Measurements from ENCODE around the gene FOXL1.
"Not testable (repeated sequence)": the region's sequence is repeated elsewhere in the genome, so short reads cannot be mapped to it uniquely, and the experiment has no call there.

FOXL1 gene

DNA sequence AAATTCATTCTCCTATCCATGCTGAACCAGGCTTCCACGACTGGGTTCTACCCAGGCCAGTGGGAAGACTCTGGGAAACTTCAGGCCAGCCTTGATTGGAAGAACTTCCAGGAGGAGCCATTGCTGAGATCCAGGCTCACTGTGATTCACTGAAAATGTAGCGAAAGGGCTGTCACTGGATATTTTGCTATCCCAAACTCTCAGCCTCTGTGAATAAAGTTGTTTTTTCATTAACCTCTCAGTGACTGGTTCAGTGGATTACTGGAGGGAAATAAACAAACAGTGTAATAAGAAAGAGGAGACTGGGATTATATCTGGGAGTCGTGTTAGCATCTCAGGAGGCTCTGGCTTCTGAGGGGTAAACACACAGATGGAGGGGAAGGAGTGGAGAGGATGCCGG lies 3.1 kb downstream of the FOXL1 start:
- DNase-seq: no peak

GRCh38 chr16:86584071-86584685 lies 5.8 kb downstream of the FOXL1 start:
- DNase-seq: no peak

DNA sequence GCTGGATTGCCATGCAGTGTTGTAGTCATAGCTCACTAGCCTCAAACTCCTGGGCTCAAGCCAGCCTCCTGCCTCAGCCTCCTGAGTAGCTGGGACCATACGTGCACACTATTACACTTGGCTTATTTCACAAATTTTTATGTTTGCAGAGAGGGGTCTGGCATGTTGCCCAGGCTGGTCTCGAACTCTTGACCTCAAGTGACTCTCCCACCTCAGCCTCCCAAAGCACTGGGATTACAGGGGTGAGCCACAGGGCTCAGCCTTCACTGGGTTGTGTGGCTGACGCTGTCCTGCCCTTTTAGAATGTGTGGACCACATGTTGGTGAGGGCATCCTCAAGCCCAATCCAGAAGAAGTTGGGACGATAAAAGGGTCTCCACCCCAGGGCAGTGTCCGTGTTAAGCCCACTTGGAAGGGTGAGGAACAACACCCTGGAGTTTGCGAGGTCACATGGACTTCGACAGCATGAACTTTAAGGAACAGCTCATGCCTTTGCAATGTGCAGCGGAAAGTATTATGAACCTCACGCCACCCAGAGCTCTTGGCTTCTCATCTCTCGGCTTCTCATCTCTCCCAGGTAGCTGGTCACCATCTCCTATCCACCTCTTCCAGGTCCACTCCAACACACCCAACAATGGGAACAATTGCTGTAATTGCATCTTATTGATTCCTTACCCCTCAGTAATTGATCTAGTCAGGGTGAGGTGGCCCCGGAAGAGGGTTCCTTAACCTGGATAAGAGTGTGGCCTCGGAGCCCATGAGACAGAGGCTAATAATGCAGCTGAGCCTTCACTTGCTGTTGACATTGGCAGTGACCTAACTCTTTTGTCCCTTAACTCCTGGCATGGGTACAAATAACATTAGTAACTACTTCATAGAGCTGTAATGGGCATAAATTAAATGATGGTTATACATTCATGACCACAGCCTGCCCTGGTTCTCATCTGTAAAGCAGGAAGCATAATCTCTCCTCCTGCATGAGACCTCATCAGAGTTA lies 6.7 kb downstream of the FOXL1 start:
- DNase-seq: peak; percentile 47

- DNase-seq: no peak
These were observed 7.7 kb downstream of the FOXL1 start for GRCh38 chr16:86585821-86586611.

DNA sequence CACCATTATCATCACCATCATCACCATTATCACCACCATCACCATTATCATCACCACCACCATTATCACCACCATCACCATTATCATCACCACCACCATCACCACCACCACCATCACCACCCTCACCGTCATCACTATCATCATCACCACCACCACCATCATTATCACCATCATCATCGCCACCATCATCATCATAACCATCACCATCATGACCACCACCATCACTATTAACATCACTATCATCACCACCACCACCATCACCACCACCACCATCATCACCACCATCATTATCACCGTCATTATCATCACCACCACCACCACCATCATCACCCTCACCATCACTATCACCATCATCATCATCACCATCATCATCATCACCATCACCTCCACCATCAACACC lies 9.1 kb downstream of the FOXL1 start:
- no peak for DNase-seq

DNA sequence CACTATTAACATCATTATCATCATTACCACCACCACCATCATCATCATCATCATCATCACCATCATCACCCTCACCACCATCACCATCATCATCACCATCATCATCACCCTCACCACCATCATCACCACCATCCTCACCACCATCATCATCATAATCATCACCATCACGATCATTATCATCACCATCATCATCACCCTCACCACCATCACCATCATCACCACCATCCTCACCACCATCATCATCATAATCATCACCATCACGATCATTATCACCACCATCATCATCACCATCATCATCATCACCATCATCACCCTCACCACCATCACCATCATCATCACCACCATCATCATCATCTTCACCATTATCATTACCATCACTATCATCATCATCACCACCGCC lies 9.6 kb downstream of the FOXL1 start:
- not testable (repeated sequence) for DNase-seq

- DNase-seq: no peak
These were observed 12.3 kb downstream of the FOXL1 start for GRCh38 chr16:86590501-86591144.

GRCh38 chr16:86591270-86591669 lies 12.9 kb downstream of the FOXL1 start:
- DNase-seq: no peak

DNA sequence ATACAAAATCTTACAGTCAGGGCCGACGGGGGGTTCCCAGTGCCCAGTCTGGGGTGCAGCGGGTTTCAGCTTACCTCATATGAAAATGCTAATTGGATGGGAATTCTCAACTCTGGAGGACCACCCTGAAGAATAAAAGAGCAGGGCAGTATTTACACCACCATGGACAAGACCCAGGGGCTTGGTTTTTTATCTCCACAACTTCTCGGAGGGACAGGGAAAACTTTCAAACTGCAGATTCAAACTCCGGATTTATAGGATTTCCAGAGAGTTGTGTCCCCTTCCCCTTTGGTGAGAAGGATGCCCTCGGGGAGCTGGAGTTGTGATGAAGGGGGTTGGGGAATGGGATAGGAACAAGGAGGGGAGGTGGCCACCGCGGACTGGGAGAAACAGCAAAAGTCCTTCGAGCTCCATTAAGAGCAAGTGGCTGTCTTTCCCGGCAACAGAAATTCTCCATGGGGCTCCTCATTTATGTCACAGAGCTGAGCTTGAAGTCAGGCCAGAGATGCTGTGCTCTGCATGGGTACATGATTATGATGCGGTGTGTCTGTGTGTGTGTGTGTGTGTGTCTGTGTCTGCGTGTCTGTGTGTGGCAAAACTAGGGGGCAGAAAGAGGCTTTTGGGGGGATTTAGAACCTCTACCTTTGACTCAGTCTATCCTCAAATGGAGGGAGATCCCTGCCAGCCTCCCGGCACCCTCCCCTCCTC lies 15.7 kb downstream of the FOXL1 start:
- DNase-seq: no peak

DNA sequence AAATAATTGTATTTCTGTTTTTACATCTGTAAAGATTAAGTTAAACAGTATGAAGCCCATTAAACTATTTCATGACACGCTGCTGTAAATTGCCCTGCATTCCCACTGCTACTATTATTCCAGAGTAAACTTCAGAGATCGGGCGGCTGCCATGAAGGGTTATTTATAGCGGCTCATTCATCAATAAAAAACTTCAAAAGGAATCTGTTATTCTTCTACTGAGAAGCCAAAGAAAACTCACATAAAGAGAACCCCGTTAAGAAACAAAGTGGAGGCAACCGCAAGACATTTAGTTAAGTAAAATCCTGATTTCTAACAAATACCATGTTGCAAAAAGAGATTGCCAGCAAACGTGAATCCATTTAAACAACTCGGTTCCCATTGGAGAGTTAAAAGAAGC lies 16.4 kb downstream of the FOXL1 start:
- no peak for DNase-seq

GRCh38 chr16:86595983-86596605 lies 17.7 kb downstream of the FOXL1 start:
- no peak for DNase-seq

DNA sequence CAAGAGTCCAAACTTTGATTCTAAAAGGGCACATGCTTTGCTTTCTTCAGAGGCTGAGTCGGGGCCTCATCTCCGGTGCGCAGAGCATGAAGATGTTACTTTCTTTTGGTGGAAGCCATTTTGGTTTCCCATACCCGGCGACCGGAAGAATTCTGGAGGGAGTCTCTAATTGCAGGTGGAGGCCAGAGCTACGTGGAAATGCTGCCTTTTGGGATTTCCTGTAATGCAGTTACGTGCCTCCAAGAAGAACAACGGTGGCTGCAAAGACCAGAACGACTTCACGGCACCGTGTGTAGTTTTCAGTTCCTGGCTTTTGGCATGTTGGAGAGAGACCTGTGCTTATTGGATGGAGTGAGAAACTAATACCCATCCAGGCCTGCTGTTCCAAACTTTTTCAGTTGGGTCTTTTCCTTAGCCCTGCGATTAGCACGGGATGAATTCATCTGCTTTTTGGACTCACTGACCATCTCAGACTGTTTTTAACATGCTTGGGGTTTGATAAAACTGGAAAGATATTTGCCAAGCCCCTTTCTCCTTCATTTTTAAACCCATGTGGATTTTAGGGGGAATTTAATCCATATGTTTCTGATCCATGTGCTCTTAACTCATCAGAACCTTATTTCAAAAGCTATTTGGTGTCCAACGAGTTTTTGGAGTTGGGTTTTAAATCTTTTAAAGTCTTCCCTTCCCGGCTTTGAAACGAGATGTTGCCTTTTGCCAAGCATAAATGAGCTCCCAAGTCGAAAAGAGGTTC lies 19.0 kb downstream of the FOXL1 start:
- no peak for DNase-seq

DNA sequence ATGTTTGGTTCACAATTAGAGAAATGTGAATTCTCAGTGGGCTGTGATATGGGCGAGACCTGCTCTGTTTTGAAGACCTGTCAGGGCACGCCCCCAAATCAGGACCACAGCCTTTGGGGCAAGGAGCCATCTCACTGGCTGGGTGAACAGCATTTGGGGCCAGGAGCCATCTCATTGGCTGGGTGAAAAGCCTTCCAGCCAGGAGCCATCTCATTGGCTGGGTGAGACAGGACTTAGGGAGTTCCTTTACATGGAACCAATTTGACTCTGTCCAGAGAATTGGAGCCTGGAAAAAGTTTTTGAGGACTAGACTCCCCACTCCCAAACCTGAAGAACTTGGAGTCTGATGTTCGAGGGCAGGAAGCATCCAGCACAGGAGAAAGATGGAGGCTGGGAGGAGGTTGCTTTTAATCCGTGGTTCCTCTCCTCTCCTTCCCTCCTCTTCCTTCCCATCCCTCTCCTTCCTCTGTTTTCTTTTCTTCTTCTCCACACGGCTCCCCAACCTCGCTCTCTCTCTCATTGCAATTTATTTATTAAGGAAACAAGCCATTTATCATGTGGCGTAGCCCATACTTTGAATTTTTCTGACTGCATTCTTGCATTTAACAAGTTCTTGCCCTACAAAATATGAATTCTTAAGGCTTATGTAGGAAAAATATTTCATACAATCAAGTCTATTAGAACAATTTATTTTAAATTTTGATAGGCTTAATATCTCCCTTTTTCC lies 19.7 kb downstream of the FOXL1 start:
- no peak for DNase-seq

- DNase-seq: no peak
These were observed 20.5 kb downstream of the FOXL1 start for GRCh38 chr16:86598607-86599565.

GRCh38 chr16:86601356-86601755 lies 23.0 kb downstream of the FOXL1 start:
- DNase-seq: no peak

GRCh38 chr16:86602521-86602920 lies 24.2 kb downstream of the FOXL1 start:
- no peak for DNase-seq

GRCh38 chr16:86604436-86605193 lies 26.3 kb downstream of the FOXL1 start:
- no peak for DNase-seq

DNA sequence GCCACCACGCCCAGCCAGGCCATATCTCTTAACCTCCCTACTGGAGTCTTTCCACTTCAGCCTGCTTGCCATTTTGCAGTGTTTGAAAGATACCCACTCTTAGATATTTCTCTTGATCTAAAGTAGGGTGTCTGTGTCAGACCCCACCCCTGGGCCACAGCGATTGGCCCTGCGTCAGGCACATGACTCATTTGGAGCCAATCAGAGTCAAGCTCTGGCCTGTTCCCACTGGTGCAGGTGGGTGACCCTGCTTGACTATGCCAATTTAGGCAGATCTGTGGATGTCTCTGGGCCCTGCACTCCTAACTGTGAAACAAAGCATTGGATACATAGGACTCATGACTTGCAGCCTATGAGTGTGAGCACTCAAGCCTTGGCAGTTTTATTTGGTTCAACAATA lies 27.6 kb downstream of the FOXL1 start:
- no peak for DNase-seq

All from NCI-H2029 treated with DMSO at 0.1 percent for 48 hours (cell line).